Measurements from ENCODE around the gene NIP7. TPM values are rescaled to one million over a fixed set of nuclear protein-coding genes. Genes with fewer than 3 reads are reported as not detected.

The NIP7 gene
- total and polyA plus RNA-seq, 2 of the 4 experiments (the other 2 are of a cell fraction), result 14.0 to 28.3 TPM

DNA sequence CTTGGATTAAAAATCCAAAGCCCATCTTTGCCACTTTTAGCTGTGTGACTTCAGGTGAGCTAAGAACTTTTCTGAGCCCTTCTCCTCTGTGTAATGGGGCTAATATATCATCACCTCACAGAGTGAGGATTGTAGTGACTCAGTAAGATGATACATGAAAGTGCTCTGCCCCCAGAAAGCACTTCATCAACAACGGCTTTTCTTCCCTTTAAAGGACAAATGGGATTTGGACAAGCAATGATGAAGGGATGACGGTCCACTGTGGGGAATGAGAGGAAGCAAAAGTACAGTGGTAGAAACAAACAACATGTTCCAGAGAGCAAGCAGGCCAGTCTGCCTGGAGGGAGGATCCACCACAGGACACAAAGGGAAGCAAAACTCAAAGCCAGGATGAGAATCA is 26.3 kb downstream of the NIP7 start:
- H2BK15ac ChIP-seq (ENCODE audit: low read depth, low read length), result no peak overlapping the region
- no peak overlapping the region for H3K4ac ChIP-seq (ENCODE audit: low read depth, low read length)
- no peaks in the 10 kb centered on the region; the same call in 1 of the 2 replicates for H3K4me1 ChIP-seq (ENCODE audit: control insufficient read depth, insufficient read depth, low read length)
- no peak overlapping the region for H2AK9ac ChIP-seq (replicated peaks; ENCODE audit: low read depth, low read length, poor library complexity)
- H2BK120ac ChIP-seq (ENCODE audit: low read depth, low read length), result no peak overlapping the region
- no peak overlapping the region for H3K4me3 ChIP-seq (ENCODE audit: insufficient read depth, low read depth, low read length)
- in situ Hi-C loops (cut with MboI; ENCODE audit: low sequenced_read_pairs) (no loop called here), dilution Hi-C loops (cut with HindIII; ENCODE audit: low sequenced_read_pairs, unreplicated experiment) (no loop called here), intact Hi-C loops (cut with micrococcal nuclease) (no loop called here)
- H4K20me1 ChIP-seq (ENCODE audit: insufficient read depth, low read length), result no peaks in the 10 kb centered on the region
- H3K27me3 ChIP-seq (ENCODE audit: control insufficient read depth, insufficient read depth, low read length), result no peaks in the 10 kb centered on the region
- no peak overlapping the region; the same call in 1 of the 2 replicates for H3K18ac ChIP-seq (ENCODE audit: low read depth, low read length)
- H3K14ac ChIP-seq (replicated peaks; ENCODE audit: low read depth, low read length), result no peak overlapping the region
- H2BK20ac ChIP-seq (ENCODE audit: low read depth, low read length), result no peak overlapping the region
- TF ChIP-seq, protein P1, sequence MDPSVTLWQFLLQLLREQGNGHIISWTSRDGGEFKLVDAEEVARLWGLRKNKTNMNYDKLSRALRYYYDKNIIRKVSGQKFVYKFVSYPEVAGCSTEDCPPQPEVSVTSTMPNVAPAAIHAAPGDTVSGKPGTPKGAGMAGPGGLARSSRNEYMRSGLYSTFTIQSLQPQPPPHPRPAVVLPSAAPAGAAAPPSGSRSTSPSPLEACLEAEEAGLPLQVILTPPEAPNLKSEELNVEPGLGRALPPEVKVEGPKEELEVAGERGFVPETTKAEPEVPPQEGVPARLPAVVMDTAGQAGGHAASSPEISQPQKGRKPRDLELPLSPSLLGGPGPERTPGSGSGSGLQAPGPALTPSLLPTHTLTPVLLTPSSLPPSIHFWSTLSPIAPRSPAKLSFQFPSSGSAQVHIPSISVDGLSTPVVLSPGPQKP (IDR thresholded peaks at IDR 0.05; ENCODE audit: borderline replicate concordance, low read depth, low read length), result no peak
- TF ChIP-seq POLR2A (IDR thresholded peaks at IDR 0.05; ENCODE audit: low read depth, low read length) (no peak), MAZ (IDR thresholded peaks at IDR 0.05; ENCODE audit: borderline replicate concordance, low read depth, low read length) (no peak), CEBPB (IDR thresholded peaks at IDR 0.05; ENCODE audit: low read depth, low read length) (no peak)
- peak overlapping the region; percentile 81 for H2BK5ac ChIP-seq (ENCODE audit: low read depth, low read length, poor library complexity, severe bottlenecking)
- ChIA-PET POLR2A (ENCODE audit: unreplicated experiment) (no interaction called here), CTCF (no interaction called here)
- H3K36me3 ChIP-seq (ENCODE audit: control insufficient read depth, insufficient read depth, low read length), result peaks cover 47% of the 10 kb centered on the region
- H4K8ac ChIP-seq (ENCODE audit: low read depth in 2 of 2, low read length in 2 of 2), result peak overlapping the region in 1 of 2 experiments; percentile 42; a peak in 1 of 4 replicates
- peaks cover 11% of the 10 kb centered on the region; the same call in 1 of the 2 replicates for H3K9me1 ChIP-seq (ENCODE audit: insufficient read depth, low read length)
- no CpG with 5 or more reads among the region's 2 CpGs for WGBS, 2 experiments (ENCODE audit: extremely low coverage in 2 of 2, insufficient read length in 1 of 2)
- no peak overlapping the region; the same call in 1 of the 2 replicates for H3K9ac ChIP-seq (ENCODE audit: low read depth, low read length)
- H3K9me3 ChIP-seq (ENCODE audit: control insufficient read depth, insufficient read depth, low read length), result no peaks in the 10 kb centered on the region
- no peak overlapping the region for H3K23ac ChIP-seq (ENCODE audit: low read depth, low read length)
- H3K4me2 ChIP-seq (ENCODE audit: low read depth, low read length), result no peak overlapping the region
- peak overlapping the region; percentile 60; the same call in 1 of the 2 replicates for H4K5ac ChIP-seq (ENCODE audit: low read depth, low read length)
- no peak overlapping the region for H2AK5ac ChIP-seq (ENCODE audit: low read depth, low read length)
- H3K27ac ChIP-seq (ENCODE audit: insufficient read depth, low read length), result peak overlapping the region; percentile 31; the same call in 1 of the 2 replicates
- peaks cover 34 to 50% of the 10 kb centered on the region in 2 experiments for H3K79me1 ChIP-seq (ENCODE audit: low read depth in 1 of 2, low read length in 2 of 2)
- no peak overlapping the region for H4K91ac ChIP-seq (ENCODE audit: insufficient read depth, low read depth, low read length)
- H3K56ac ChIP-seq (ENCODE audit: extremely low read depth, insufficient read depth, low read length), result no peak overlapping the region
- no peak overlapping the region for H2AFZ ChIP-seq (replicated peaks; ENCODE audit: low read length, poor library complexity)
- ATAC-seq (ENCODE audit: low read depth) (peak; percentile 27; the same call in 1 of the 2 replicates), DNase-seq (peak; percentile 55)
- BruUV-seq (replicated peaks), result no TSS peak

All from IMR-90 (cell line).